ENCODE data around the gene SRPX2. TPM values are rescaled to one million over a fixed set of nuclear protein-coding genes. Genes with fewer than 3 reads are reported as not detected.

Gene SRPX2
- total RNA-seq, 6 experiments from 2014 or later, result 3.1 to 13.7 (median 3.7) TPM

DNA sequence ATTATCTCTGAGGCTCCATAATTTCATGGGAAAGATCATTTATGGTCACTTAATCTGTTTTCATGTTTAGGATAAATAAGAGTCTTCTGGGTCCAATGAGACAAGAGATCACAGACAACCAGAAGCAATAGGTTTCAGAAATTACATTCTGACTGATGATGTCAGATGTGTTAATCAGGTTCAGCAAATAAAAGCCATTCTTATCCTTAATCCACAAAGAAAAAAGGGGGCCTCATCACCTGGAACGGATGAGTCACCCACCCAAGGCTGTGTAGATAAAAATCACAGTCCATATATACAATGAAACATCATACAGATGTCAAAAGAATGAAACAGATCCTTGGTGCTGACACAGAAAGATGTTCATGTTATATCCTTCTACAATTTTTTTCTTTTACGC lies 51.3 kb downstream of the SRPX2 start:
- DNase-seq, result no peak
- intact Hi-C loops (cut with DNase I), result no loop called here
- Histone ChIP-seq H3K9me3 (no peaks in the 10 kb centered on the region), H3K27ac (no peak overlapping the region), H3K4me1 (no peaks in the 10 kb centered on the region), H3K36me3 (no peaks in the 10 kb centered on the region), H3K4me3 (no peak overlapping the region), H3K27me3 (no peaks in the 10 kb centered on the region)
- no peak for ATAC-seq
- TF ChIP-seq POLR2A (IDR thresholded peaks at IDR 0.05) (no peak), CTCF (IDR thresholded peaks at IDR 0.05) (no peak)
- 52% methylated on average over 2 of the region's 2 CpGs for WGBS (ENCODE audit: insufficient coverage, low coverage, low lambda C conversion rate, missing lambda C conversion rate)

DNA sequence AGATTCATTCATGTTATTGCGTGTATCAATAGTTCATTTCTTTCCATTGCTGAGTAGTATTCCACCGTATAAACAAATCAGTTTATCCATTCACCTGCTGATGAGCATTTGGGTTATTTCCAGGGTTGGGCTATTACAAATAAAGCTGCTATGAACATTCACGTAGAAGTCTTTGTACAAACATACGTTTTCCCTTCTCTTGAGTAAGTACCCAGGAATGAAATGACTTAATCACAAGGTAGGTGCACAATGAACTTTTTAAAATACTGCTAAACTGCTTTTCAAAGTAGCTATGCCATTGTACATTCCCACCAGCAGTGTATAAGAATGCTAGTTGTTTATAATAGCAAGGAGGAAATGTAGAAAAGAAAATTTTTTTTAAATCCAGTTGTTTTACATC lies 52.0 kb downstream of the SRPX2 start:
- no peak overlapping the region for H3K27ac ChIP-seq

DNA sequence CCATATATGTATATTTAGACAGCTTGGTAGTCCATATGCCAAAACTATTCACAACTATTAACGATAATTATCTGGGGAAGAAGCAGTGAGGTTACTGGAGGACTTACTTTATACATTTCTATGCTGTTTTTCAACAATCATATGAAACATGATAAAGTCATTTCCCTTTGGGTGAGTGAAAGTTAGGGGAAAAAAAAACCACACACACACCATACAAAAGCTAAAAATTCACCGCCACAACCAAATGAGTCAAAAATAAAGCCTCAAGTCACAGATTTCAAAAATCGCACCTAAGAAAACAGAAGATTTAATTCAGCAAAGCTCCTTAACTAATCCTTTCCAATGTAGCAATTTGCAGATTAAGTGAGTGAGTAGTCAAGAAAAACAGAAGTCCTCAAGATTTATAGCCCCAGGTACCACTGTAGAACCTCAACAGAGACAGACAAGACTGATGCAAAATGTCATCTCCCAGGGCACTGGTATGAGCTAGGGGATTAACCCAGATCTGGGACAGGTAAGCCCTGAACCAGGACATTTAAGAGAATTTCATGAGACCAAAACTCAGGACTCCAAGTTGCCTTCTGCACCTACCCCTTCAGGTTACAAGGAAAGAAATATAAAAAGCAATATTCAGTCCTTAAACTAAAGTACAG lies 52.8 kb downstream of the SRPX2 start:
- no peak for ATAC-seq
- Histone ChIP-seq H3K9me3 (no peaks in the 10 kb centered on the region), H3K4me1 (no peaks in the 10 kb centered on the region), H3K4me3 (no peak overlapping the region), H3K36me3 (no peaks in the 10 kb centered on the region), H3K27me3 (no peaks in the 10 kb centered on the region), H3K27ac (no peak overlapping the region)
- no peak for DNase-seq
- 56% methylated on average over 3 of the region's 3 CpGs for WGBS (ENCODE audit: insufficient coverage, low coverage, low lambda C conversion rate, missing lambda C conversion rate)
- TF ChIP-seq CTCF (IDR thresholded peaks at IDR 0.05), result no peak
- TF ChIP-seq POLR2A (IDR thresholded peaks at IDR 0.05), result no peak
- intact Hi-C loops (cut with DNase I), result no loop called here

More for the DNA sequence above, 52.0 kb downstream of the SRPX2 start:
- Histone ChIP-seq H3K36me3 (no peaks in the 10 kb centered on the region), H3K4me1 (no peaks in the 10 kb centered on the region), H3K27me3 (no peaks in the 10 kb centered on the region), H3K9me3 (no peaks in the 10 kb centered on the region), H3K4me3 (no peak overlapping the region)
- peak in 1 of 4 donors; percentile 62 for ATAC-seq
- intact Hi-C loops (cut with DNase I), result no loop called here
- no peak for DNase-seq
- WGBS (ENCODE audit: insufficient coverage, low coverage, low lambda C conversion rate, missing lambda C conversion rate), result 49% methylated on average over 4 of the region's 4 CpGs
- TF ChIP-seq CTCF (IDR thresholded peaks at IDR 0.05) (no peak), POLR2A (IDR thresholded peaks at IDR 0.05) (no peak)

DNA sequence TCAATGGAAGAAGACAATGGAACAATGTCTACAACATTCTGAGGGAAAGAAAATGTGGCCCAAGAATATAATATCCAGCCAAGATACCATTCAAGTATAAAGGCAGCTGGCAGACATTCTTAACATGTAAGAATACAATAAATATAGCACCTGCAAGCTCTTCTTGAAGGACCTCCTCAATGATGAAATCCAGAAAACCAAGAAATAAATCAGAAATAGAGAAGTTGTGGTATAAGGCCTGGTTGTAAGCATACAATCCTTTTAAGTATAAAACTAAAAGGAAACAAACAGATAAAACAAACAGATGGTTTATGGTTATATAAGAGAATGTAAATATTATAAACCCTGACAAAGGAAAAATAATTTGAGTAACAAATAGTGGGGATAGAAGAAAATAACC lies 54.6 kb downstream of the SRPX2 start:
- TF ChIP-seq POLR2A (IDR thresholded peaks at IDR 0.05) (no peak), CTCF (IDR thresholded peaks at IDR 0.05) (no peak)
- ATAC-seq (no peak), DNase-seq (no peak)
- Histone ChIP-seq H3K4me1 (no peaks in the 10 kb centered on the region), H3K27me3 (no peaks in the 10 kb centered on the region), H3K9me3 (no peaks in the 10 kb centered on the region), H3K4me3 (no peak overlapping the region), H3K36me3 (no peaks in the 10 kb centered on the region), H3K27ac (no peak overlapping the region)
- intact Hi-C loops (cut with DNase I), result no loop called here

DNA sequence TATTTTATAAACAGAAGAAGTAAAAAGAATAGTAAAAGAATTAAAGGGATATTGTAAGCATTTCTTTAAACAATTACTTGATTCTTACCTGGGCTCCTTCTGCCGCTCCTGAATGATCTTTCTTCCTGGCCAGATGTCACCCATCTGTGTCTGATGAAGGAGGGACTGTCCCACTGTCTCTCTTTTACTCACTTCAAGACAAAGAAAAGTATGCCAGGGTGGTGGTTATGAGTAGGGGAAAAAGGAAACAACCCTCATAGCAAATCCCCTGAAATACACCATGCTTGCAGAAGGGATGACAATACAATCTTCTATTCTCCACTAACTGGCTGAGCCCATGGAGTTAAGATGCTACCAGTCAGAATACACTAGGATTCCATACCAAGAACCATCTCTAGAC lies 56.8 kb downstream of the SRPX2 start:
- no peak for TF ChIP-seq CTCF (IDR thresholded peaks at IDR 0.05)
- DNase-seq (no peak), ATAC-seq (no peak)
- H3K4me3 ChIP-seq, result no peak overlapping the region
- intact Hi-C loops (cut with DNase I), result no loop called here
- WGBS (ENCODE audit: insufficient coverage, low coverage, low lambda C conversion rate, missing lambda C conversion rate), result 80% methylated on average over 1 of the region's 1 CpG
- no peaks in the 10 kb centered on the region for H3K4me1 ChIP-seq
- no peaks in the 10 kb centered on the region for H3K27me3 ChIP-seq
- H3K27ac ChIP-seq, result no peak overlapping the region
- no peaks in the 10 kb centered on the region for H3K36me3 ChIP-seq
- no peaks in the 10 kb centered on the region for H3K9me3 ChIP-seq

Measured in right lobe of liver (tissue), 6 donors.